Small intestine (tissue), 7 donors: ENCODE results near the gene ARID3B. TPM values are rescaled to one million over a fixed set of nuclear protein-coding genes. Genes with fewer than 3 reads are reported as not detected.
"Not testable (repeated sequence)": the region's sequence is repeated elsewhere in the genome, so short reads cannot be mapped to it uniquely, and the experiment has no call there.

Experiments used
- DNase-seq, 2 donors: peaks; one replicate each; pipeline versions ENCODE4 v3.0.0 to v3.0.0-alpha.2; 2013
- FAIRE-seq: peaks from 2 replicates; lab custom pipeline; 2012; peaks lifted over from hg19 to GRCh38; lab: Jason Lieb, UNC
- H3K27ac ChIP-seq, 3 donors: one replicate each; pipeline ENCODE4 v1.5.1; 2013; ENCODE audit warnings: low read length in 2 of 3, mild to moderate bottlenecking in 2 of 3, control low read depth in 1 of 3, inconsistent platforms in 1 of 3, low read depth in 1 of 3, moderate library complexity in 1 of 3
- H3K27me3 ChIP-seq, 3 donors: one replicate each; pipeline ENCODE4 v1.6.1; 2013; ENCODE audit warnings: low read length in 3 of 3, inconsistent platforms in 1 of 3; ENCODE audit not compliant: control insufficient read depth in 3 of 3, insufficient read depth in 3 of 3
- H3K36me3 ChIP-seq, 3 donors: one replicate each; pipeline ENCODE4 v1.6.1; 2013; ENCODE audit warnings: low read length in 3 of 3, inconsistent platforms in 1 of 3, low read depth in 1 of 3, mild to moderate bottlenecking in 1 of 3, moderate library complexity in 1 of 3; ENCODE audit not compliant: control insufficient read depth in 3 of 3, insufficient read depth in 2 of 3
- H3K4me1 ChIP-seq, 3 donors: one replicate each; pipeline ENCODE4 v1.6.1; 2013; ENCODE audit warnings: low read length in 2 of 3, inconsistent platforms in 1 of 3, low read depth in 1 of 3, mild to moderate bottlenecking in 1 of 3, moderate library complexity in 1 of 3; ENCODE audit not compliant: control insufficient read depth in 3 of 3, insufficient read depth in 2 of 3
- H3K4me3 ChIP-seq, 3 donors: one replicate each; pipeline ENCODE4 v1.5.1; 2013; ENCODE audit warnings: low read length in 3 of 3, control low read depth in 1 of 3, inconsistent platforms in 1 of 3, low read depth in 1 of 3, mild to moderate bottlenecking in 1 of 3, moderate library complexity in 1 of 3
- H3K9me3 ChIP-seq, 2 donors: one replicate each; pipeline ENCODE4 v1.6.1; 2013; ENCODE audit warnings: low read depth in 1 of 2, low read length in 1 of 2; ENCODE audit not compliant: control insufficient read depth in 2 of 2, insufficient read depth in 1 of 2
- WGBS, 3 donors: extraction: QIAGEN DNeasy Blood & Tissue Kit; methylation state at CpG; one replicate each; pipeline ENCODE4 v1.1.7; 2013; 5-methylcytosine and 5-hydroxymethylcytosine counted together
- polyA plus RNA-seq, 4 donors: library from polyadenylated mRNA; stranded (reverse) in 3 of 4; unstranded in 1 of 4; fragments of 200-250 nt in 3 of 4; fragments of 120-200 nt in 1 of 4; gene quantifications; one replicate each; pipeline versions ENCODE4 v1.2.1 to v1.2.3, GENCODE V29; 2013
- donor health status: healthy with polysubstance abuse.
- donor health status: control.
- donor health status: control.
- donor health status: Bipolar disorder and iron deficiency.
- donor health status: healthy.

ARID3B gene
- polyA plus RNA-seq, 4 donors = 4.0 to 11.3 (median 5.4) TPM

GRCh38 chr15:74505837-74506514, 35.0 kb upstream of the ARID3B start:
- no peak overlapping the region for H3K4me3 ChIP-seq
- no peaks in the 10 kb centered on the region for H3K9me3 ChIP-seq
- H3K27me3 ChIP-seq = no peaks in the 10 kb centered on the region
- no peak for FAIRE-seq
- no peaks in the 10 kb centered on the region for H3K4me1 ChIP-seq
- WGBS, 3 donors = 90 to 93% (median 92%) methylated on average over 6 of the region's 6 CpGs
- H3K27ac ChIP-seq = no peak overlapping the region
- no peak for DNase-seq
- peaks cover 0 to 8% (median 0%) of the 10 kb centered on the region in 3 donors for H3K36me3 ChIP-seq

- Histone ChIP-seq H3K9me3 (no peaks in the 10 kb centered on the region), H3K4me3 (no peak overlapping the region), H3K4me1 (no peaks in the 10 kb centered on the region), H3K27me3 (no peaks in the 10 kb centered on the region), H3K27ac (no peak overlapping the region), H3K36me3 (peaks cover 0 to 8% (median 0%) of the 10 kb centered on the region in 3 donors)
- FAIRE-seq (no peak), DNase-seq (no peak)
- WGBS, 3 donors = 90 to 96% (median 96%) methylated on average over 4 of the region's 4 CpGs
Measured at GRCh38 chr15:74506515-74506840, 34.5 kb upstream of the ARID3B start.

GRCh38 chr15:74511583-74511982, 29.4 kb upstream of the ARID3B start:
- 83 to 87% (median 83%) methylated on average over 4 of the region's 4 CpGs for WGBS, 3 donors
- no peaks in the 10 kb centered on the region for H3K9me3 ChIP-seq
- H3K4me1 ChIP-seq = no peaks in the 10 kb centered on the region
- FAIRE-seq (no peak), DNase-seq (no peak)
- H3K27ac ChIP-seq = no peak overlapping the region
- H3K27me3 ChIP-seq = no peaks in the 10 kb centered on the region
- H3K4me3 ChIP-seq = no peak overlapping the region
- no peaks in the 10 kb centered on the region for H3K36me3 ChIP-seq

GRCh38 chr15:74514059-74514458, 27.0 kb upstream of the ARID3B start:
- H3K27ac ChIP-seq, H3K4me1 ChIP-seq, H3K4me3 ChIP-seq, H3K27me3 ChIP-seq, H3K36me3 ChIP-seq, DNase-seq, FAIRE-seq, H3K9me3 ChIP-seq: not testable (repeated sequence)
- WGBS, 3 donors = 56 to 73% (median 63%) methylated on average over 4 of the region's 4 CpGs

GRCh38 chr15:74517096-74517495, 23.9 kb upstream of the ARID3B start:
- no peak for FAIRE-seq
- no peak for DNase-seq
- Histone ChIP-seq H3K36me3 (no peaks in the 10 kb centered on the region), H3K27ac (no peak overlapping the region), H3K9me3 (no peaks in the 10 kb centered on the region), H3K4me1 (no peaks in the 10 kb centered on the region), H3K4me3 (no peak overlapping the region), H3K27me3 (no peaks in the 10 kb centered on the region)

GRCh38 chr15:74519311-74519710, 21.7 kb upstream of the ARID3B start:
- no peaks in the 10 kb centered on the region for H3K36me3 ChIP-seq
- no peaks in the 10 kb centered on the region for H3K9me3 ChIP-seq
- no peak overlapping the region for H3K27ac ChIP-seq
- H3K4me3 ChIP-seq = no peak overlapping the region
- H3K4me1 ChIP-seq = no peaks in the 10 kb centered on the region
- no peaks in the 10 kb centered on the region for H3K27me3 ChIP-seq
- no peak for FAIRE-seq
- 57 to 86% (median 82%) methylated on average over 4 of the region's 4 CpGs for WGBS, 3 donors
- DNase-seq = no peak

- 92 to 96% (median 94%) methylated on average over 4 of the region's 4 CpGs for WGBS, 3 donors
- FAIRE-seq = no peak
- H3K36me3 ChIP-seq = no peaks in the 10 kb centered on the region
- no peaks in the 10 kb centered on the region for H3K9me3 ChIP-seq
- H3K27ac ChIP-seq = no peak overlapping the region
- DNase-seq = no peak
- no peaks in the 10 kb centered on the region for H3K4me1 ChIP-seq
- H3K4me3 ChIP-seq = no peak overlapping the region
- H3K27me3 ChIP-seq = no peaks in the 10 kb centered on the region
Measured at GRCh38 chr15:74520407-74520806, 20.6 kb upstream of the ARID3B start.

- Histone ChIP-seq H3K36me3 (no peaks in the 10 kb centered on the region), H3K27ac (no peak overlapping the region), H3K4me1 (peaks cover 0 to 2% (median 0%) of the 10 kb centered on the region in 3 donors), H3K4me3 (no peak overlapping the region), H3K27me3 (no peaks in the 10 kb centered on the region), H3K9me3 (no peaks in the 10 kb centered on the region)
- DNase-seq (peak in 1 of 2 donors; percentile 46), FAIRE-seq (no peak)
Measured at GRCh38 chr15:74523982-74524381, 17.0 kb upstream of the ARID3B start.

- no peak overlapping the region for H3K27ac ChIP-seq
- H3K36me3 ChIP-seq = no peaks in the 10 kb centered on the region
- no peaks in the 10 kb centered on the region for H3K9me3 ChIP-seq
- H3K4me1 ChIP-seq = peaks cover 0 to 2% (median 0%) of the 10 kb centered on the region in 3 donors
- H3K4me3 ChIP-seq = no peak overlapping the region
- FAIRE-seq (no peak), DNase-seq (no peak)
- WGBS, 3 donors = 62 to 75% (median 67%) methylated on average over 1 of the region's 1 CpG
- H3K27me3 ChIP-seq = no peaks in the 10 kb centered on the region
Measured at GRCh38 chr15:74525309-74525708, 15.7 kb upstream of the ARID3B start.
